Muscle layer of colon (tissue), 2 donors: ENCODE data around the gene MAP2K6.

Source experiments
- H3K27ac ChIP-seq: one replicate; pipeline ENCODE4 v1.7.0; 2013; ENCODE audit warnings: low read depth, mild to moderate bottlenecking, low read length, moderate library complexity
- H3K27me3 ChIP-seq, 2 donors: one replicate each; pipeline ENCODE4 v1.7.0; 2013; ENCODE audit warnings: low read length in 2 of 2, mild to moderate bottlenecking in 2 of 2; ENCODE audit not compliant: insufficient read depth in 2 of 2, control insufficient read depth in 1 of 2
- H3K36me3 ChIP-seq: one replicate; pipeline ENCODE4 v1.7.0; 2013; ENCODE audit warnings: mild to moderate bottlenecking, low read length; ENCODE audit not compliant: insufficient read depth
- H3K4me1 ChIP-seq: one replicate; pipeline ENCODE4 v1.7.0; 2013; ENCODE audit warnings: mild to moderate bottlenecking, low read length; ENCODE audit not compliant: insufficient read depth
- H3K4me3 ChIP-seq, 2 donors: one replicate each; pipeline ENCODE4 v1.7.0; 2013; ENCODE audit warnings: low read length in 2 of 2, low read depth in 1 of 2, mild to moderate bottlenecking in 1 of 2, moderate library complexity in 1 of 2
- H3K9ac ChIP-seq: one replicate; pipeline ENCODE4 v1.7.0; 2013; ENCODE audit warnings: low read length
- H3K9me3 ChIP-seq: one replicate; pipeline ENCODE4 v1.7.0; 2013; ENCODE audit warnings: mild to moderate bottlenecking, low read length
- donor health status: abdominal sarcoma.
- donor health status: Adenocarcinoma of cecum.

Gene MAP2K6

DNA sequence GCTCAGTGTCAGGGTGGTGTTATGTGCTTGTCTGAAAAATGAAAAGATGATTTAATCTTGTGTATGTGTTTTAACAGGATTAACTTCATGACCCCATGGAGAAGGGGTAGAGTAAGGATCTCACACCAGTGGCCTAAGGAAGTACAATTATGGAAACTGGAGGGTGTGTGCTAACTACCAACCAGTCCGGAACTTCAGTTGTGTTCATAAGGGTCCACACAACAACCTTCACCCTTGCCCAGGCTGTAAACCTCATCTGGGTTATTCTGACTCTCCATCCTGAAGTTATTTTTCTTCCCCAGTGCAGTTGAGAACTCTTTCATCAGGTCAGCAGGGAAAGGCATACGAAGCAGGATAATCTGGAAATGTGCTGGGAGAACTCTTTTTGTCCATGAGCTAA, 158.9 kb downstream of the MAP2K6 start:
- Histone ChIP-seq H3K9ac (no peak overlapping the region), H3K27me3 (no peaks in the 10 kb centered on the region), H3K27ac (no peak overlapping the region), H3K9me3 (no peaks in the 10 kb centered on the region), H3K4me3 (no peak overlapping the region), H3K4me1 (peaks cover 13% of the 10 kb centered on the region), H3K36me3 (no peaks in the 10 kb centered on the region)

DNA sequence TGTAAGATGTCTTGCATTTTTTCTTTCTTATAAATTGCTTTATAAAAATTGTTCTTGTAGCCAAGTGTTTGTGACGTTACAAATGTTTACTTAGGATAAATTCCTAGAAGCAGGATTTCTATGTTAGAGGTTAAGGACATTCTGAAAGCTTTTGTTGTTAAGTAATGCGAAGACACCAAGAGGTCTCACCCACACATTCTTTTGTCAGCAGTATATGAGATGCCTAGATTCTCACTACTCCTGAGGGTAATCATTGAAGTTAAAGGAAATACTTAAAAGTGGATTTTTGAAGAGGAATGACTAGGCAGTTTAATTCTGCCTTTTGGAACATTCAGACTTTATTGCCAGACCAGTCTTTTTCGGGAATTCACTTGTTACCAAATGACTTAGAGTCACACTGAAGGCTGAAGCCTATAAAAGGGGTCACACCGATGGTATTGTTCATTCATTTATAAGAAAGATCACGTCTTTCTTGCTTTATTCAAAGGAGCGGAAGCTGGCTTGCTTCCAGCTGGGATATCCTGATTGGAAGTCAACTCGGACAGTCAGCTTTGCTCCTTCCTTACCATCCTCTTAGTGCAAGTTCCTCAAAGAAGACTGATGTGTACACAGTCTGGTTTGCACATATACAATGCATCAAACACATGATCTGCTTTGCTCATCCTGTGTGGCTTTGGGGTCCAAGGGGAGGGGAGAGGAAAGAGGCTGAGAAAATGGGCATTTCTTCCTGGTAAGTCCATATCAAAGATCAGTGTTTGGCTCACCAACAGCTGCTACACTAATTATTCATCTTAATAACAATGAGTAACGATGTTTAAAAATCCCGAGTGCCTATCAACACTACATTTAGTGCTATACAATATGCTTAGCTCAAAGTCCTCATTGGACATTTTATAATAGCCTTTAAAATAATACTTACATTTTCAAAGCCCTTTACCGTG, 160.0 kb downstream of the MAP2K6 start:
- no peaks in the 10 kb centered on the region for H3K27me3 ChIP-seq
- no peak overlapping the region for H3K9ac ChIP-seq
- H3K36me3 ChIP-seq: no peaks in the 10 kb centered on the region
- H3K4me1 ChIP-seq: peaks cover 9% of the 10 kb centered on the region
- no peaks in the 10 kb centered on the region for H3K9me3 ChIP-seq
- H3K4me3 ChIP-seq: no peak overlapping the region
- no peak overlapping the region for H3K27ac ChIP-seq

DNA sequence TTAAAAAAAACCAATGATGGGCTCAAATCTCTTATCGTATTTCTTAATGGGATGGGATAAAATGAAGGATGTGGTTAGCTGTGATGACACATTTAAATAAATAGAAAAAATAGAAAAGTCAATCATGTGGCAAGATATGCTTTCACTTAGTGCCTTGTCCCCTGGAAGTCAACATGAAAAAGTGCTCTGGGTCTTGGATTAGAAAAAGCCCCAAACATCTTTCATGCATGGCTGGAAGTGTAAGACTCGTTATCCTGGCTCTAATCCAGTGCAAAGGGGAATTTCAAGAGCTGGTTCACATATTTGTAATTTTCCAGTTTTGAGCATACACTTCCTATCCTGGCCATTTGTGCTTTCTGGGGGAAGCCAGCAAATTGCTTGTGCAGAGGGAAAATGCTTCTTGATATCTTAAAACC, 160.9 kb downstream of the MAP2K6 start:
- H3K9me3 ChIP-seq: no peaks in the 10 kb centered on the region
- H3K9ac ChIP-seq: no peak overlapping the region
- H3K4me3 ChIP-seq: no peak overlapping the region
- H3K36me3 ChIP-seq: no peaks in the 10 kb centered on the region
- no peaks in the 10 kb centered on the region for H3K27me3 ChIP-seq
- no peak overlapping the region for H3K27ac ChIP-seq
- H3K4me1 ChIP-seq: peaks cover 9% of the 10 kb centered on the region

DNA sequence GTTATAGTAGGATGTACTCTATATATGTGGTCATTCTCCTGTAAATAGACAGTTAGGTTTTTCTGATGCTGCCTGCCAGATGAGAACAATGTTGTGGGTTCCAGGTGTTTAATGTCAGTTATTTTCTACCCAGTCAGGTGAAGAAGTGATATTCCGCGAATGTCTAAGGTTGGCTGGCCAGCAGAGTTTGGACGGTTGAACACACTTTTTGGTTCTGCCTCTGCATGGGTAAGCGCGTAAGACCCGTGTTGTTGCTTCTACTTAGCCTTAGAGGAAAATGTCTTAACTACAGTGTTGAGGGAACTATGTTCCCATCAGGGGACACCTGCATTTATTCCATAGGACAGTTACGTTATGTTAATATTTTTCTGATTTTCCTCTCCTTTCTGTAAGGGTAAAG, 162.6 kb downstream of the MAP2K6 start:
- Histone ChIP-seq H3K27me3 (no peaks in the 10 kb centered on the region), H3K4me3 (no peak overlapping the region), H3K9me3 (no peaks in the 10 kb centered on the region), H3K36me3 (no peaks in the 10 kb centered on the region), H3K4me1 (peaks cover 9% of the 10 kb centered on the region), H3K9ac (no peak overlapping the region), H3K27ac (no peak overlapping the region)

DNA sequence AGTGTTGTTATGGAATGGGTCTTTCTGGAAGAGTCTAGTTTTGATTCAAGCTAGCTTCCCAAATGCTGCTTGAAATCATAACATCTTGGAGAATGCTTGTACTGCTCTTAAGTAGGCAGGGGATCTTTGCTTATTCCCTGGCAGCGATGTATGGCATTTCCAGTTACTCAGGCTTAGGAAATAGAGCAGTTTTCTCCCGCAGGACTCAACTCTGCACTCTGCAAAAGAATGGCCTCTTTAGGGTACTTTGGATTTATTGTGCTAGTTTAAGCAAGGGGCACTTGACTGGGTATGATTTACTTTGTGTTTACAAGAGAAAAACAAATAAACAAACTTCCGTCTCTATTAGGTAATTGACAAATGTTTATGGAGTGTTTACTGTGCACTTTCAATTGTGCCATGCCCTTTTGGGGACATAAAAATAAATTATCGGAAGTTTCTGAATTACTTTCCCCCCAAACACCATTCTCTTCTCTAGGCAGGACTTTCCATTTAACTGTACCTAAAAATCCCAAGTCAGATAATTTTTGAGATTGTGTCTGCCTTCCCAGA, 164.0 kb downstream of the MAP2K6 start:
- H3K27me3 ChIP-seq: no peaks in the 10 kb centered on the region
- no peak overlapping the region for H3K27ac ChIP-seq
- H3K9ac ChIP-seq: no peak overlapping the region
- peaks cover 9% of the 10 kb centered on the region for H3K4me1 ChIP-seq
- no peaks in the 10 kb centered on the region for H3K9me3 ChIP-seq
- H3K36me3 ChIP-seq: no peaks in the 10 kb centered on the region
- no peak overlapping the region for H3K4me3 ChIP-seq

DNA sequence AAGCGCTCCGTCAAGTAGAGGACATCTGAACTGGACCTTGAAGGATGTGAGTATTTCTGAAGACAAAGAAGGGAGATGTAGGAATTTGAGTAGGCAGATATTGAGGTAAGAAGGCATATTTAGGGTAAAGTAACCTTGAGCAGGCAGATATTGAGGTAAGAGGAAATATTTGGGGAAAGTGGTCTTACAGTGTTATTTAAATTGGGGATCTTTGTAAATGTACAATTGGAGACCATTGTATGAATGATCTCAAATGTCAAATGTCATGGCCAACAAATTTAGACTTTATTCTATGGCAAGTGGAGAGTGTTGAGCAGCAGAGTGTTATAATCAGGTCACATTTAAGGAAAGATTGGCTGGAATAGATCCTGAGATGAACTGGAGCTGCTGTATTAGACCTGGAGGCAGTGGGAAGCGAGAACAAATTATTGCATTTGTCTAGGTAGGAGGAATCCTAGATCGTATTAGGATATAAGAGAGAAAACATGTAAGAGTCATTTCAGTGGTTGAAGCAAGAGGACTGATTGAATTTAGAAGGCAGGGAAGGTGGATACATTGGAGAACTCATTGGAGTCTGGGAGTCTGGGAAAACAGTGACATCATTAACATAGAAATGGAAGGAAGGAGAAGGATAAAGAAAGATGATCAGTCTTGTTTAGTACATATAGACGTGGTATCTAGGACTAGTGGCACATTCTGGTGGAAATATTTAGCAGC, 165.6 kb downstream of the MAP2K6 start:
- no peak overlapping the region for H3K4me3 ChIP-seq
- H3K9ac ChIP-seq: no peak overlapping the region
- H3K27ac ChIP-seq: no peak overlapping the region
- no peaks in the 10 kb centered on the region for H3K27me3 ChIP-seq
- H3K4me1 ChIP-seq: no peaks in the 10 kb centered on the region
- H3K36me3 ChIP-seq: no peaks in the 10 kb centered on the region
- no peaks in the 10 kb centered on the region for H3K9me3 ChIP-seq

DNA sequence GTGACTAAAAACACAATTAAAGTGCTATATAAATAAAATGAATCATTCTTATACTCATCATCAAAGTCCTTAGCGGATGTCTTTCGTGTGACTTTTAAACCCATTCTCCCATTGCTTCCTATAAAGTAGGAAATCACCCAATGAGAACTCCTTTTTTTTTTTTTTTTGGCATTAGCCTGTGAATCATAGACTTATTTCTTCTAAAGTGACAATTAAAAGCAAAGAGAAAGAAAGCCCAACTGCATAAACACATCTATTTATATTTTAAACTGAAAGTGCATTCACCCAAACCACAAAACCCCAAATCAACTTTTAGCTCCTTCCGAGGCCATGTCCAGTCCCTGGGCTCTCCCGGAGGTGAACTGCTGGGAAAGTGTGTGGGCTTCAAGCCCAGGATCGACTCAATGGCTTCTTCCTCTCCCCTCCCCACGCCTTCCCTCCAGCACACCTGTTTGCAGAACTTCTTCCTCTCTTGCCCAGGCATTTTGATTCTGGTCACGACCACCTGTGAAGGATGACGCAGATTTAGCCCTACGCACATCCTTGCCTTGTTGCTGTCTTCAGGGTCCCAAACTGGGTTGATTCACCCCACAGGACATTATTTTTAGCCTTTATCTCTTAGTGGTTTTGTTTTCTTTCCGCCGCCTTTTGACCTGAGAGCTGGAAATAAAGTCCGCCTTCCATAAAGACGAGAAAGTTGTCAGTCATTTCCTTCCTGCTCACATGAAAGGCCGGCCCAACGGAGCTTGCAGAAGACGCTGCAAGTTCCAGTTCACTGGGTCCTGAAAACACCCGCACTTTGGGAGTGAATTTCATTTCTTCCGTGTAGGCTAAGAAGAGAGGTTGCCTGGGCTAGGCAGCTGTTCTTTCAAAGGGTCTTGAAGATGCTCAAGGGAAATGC, 166.8 kb downstream of the MAP2K6 start:
- Histone ChIP-seq H3K36me3 (no peaks in the 10 kb centered on the region), H3K4me1 (no peaks in the 10 kb centered on the region), H3K4me3 (no peak overlapping the region), H3K27me3 (no peaks in the 10 kb centered on the region), H3K27ac (no peak overlapping the region), H3K9ac (no peak overlapping the region), H3K9me3 (no peaks in the 10 kb centered on the region)

DNA sequence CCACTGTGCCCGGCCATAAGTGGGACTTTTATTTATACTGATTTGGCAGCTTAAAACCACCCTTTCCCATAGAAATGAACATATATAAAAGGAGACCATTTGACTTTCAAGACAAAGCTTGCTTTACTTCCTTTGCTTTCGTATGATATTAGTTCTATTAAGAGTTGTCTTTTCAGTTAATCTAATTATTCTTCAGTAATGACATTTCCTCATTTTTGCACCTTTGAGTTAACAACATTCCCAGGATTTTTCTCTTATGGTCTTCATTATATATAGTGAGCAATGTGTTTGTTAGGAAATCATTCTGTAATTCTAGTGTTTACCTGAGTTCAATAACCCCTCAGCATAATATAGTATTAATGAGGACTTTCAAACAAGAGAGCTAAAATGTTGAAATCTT, 173.8 kb downstream of the MAP2K6 start:
- Histone ChIP-seq H3K9ac (no peak overlapping the region), H3K27ac (no peak overlapping the region), H3K9me3 (no peaks in the 10 kb centered on the region), H3K36me3 (no peaks in the 10 kb centered on the region), H3K4me1 (no peaks in the 10 kb centered on the region), H3K4me3 (no peak overlapping the region), H3K27me3 (no peaks in the 10 kb centered on the region)

DNA sequence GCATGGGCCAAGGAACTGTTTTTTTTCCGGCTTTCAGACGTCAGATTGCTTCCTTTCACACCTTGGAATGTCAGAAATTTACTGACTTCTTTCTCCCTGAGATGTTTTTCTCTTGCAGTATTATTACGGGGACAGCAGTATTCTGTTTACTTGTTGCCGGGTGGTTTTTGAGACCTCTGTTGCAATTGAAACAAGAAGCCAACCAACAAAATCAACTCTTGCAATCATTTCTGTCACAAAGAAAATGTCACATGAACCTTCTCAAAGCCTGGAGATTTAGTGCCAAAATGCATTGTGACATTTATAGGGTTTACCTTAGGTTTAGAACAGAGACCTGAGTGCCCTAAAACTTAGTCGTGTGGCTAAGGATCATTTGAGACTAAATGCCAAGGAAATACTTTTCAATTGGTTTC, 174.3 kb downstream of the MAP2K6 start:
- H3K27ac ChIP-seq: no peak overlapping the region
- H3K9me3 ChIP-seq: no peaks in the 10 kb centered on the region
- H3K36me3 ChIP-seq: no peaks in the 10 kb centered on the region
- H3K4me3 ChIP-seq: no peak overlapping the region
- no peaks in the 10 kb centered on the region for H3K27me3 ChIP-seq
- H3K4me1 ChIP-seq: no peaks in the 10 kb centered on the region
- no peak overlapping the region for H3K9ac ChIP-seq

DNA sequence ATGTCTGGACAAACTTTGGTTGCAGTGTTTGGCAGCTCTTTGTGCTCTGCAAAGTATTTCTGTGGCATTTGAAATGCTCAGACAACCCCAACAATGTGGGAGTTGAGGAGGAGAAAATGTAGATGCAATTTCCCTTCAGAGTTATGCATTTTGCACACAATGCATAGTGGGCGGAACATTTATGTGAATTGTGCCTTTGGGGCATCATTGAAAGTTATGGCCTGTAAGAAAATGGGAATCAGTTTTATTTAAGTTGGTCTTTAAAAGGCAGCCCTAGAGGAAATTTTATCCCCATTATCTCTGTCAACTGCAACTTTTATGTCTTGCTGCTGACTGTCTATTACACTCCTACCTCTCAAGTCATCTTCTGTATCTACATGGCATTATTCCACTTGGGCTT, 176.2 kb downstream of the MAP2K6 start:
- H3K9ac ChIP-seq: no peak overlapping the region
- no peaks in the 10 kb centered on the region for H3K27me3 ChIP-seq
- H3K27ac ChIP-seq: no peak overlapping the region
- no peaks in the 10 kb centered on the region for H3K9me3 ChIP-seq
- no peaks in the 10 kb centered on the region for H3K4me1 ChIP-seq
- H3K4me3 ChIP-seq: no peak overlapping the region
- H3K36me3 ChIP-seq: no peaks in the 10 kb centered on the region
